HG02763 (cell line): ENCODE results near the gene CABP2.
"Not testable (repeated sequence)": the region's sequence is repeated elsewhere in the genome, so short reads cannot be mapped to it uniquely, and the experiment has no call there.

Experiments used
- ATAC-seq: cut with Tn5 transposase; IDR thresholded peaks from one replicate; pipeline ENCODE4 v1.9.1; 2021; ENCODE audit warnings: mild to moderate bottlenecking, moderate library complexity; ENCODE audit not compliant: unreplicated experiment

CABP2 gene

DNA sequence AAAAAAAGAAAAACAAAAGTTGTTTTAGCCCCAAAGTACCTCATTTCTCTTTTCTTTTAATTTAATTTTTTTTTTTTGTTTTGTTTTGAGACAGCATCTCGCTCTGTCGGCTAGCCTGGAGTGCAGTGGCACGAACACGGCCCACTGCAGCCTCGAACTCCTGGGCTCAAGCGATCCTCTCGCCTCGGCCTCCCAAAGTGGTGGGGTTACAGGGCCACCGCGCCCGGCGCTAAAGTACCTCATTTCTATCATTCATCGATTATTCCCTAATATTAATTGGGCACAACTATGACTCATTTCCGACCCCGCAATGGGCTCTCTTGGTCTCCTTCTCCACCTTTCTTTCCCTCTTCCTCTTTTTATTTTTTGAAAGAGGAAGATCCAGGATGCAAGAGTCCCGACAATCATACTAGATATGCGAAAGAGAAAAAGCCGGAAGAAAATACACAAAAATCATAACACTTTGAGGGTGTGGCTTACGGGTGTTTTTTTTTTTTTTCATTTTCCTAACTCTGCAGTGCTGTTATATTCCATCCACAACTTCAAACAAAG is 40.9 kb downstream of the CABP2 start:
- ATAC-seq = no peak

DNA sequence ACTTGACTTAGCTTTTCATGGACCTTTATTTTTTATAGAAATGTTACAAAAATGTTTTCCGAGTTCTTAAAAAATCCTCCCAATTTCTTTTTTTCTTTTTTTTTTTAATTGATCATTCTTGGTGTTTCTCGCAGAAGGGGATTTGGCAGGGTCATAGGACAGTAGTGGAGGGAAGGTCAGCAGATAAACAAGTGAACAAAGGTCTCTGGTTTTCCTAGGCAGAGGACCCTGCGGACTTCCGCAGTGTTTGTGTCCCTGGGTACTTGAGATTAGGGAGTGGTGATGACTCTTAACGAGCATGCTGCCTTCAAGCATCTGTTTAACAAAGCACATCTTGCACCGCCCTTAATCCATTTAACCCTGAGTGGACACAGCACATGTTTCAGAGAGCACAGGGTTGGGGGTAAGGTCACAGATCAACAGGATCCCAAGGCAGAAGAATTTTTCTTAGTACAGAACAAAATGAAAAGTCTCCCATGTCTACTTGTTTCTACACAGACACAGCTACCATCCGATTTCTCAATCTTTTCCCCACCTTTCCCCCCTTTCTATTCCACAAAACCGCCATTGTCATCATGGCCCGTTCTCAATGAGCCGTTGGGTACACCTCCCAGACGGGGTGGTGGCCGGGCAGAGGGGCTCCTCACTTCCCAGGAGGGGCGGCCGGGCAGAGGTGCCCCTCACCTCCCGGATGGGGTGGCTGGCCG is 45.7 kb downstream of the CABP2 start:
- not testable (repeated sequence) for ATAC-seq

DNA sequence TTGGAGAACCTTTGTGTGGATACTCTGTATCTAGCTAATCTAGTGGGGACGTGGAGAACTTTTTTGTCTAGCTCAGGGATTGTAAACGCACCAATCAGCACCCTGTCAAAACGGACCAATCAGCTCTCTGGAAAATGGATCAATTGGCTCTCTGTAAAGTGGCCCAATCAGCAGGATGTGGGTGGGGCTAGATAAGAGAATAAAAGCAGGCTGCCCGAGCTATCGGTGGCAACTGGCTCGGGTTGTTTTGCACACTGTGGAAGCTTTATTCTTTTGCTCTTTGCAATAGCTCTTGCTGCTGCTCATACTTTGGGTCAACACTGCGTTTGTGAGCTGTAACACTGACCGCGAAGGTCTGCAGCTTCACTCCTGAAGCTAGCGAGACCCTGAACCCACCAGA is 46.6 kb downstream of the CABP2 start:
- not testable (repeated sequence) for ATAC-seq

DNA sequence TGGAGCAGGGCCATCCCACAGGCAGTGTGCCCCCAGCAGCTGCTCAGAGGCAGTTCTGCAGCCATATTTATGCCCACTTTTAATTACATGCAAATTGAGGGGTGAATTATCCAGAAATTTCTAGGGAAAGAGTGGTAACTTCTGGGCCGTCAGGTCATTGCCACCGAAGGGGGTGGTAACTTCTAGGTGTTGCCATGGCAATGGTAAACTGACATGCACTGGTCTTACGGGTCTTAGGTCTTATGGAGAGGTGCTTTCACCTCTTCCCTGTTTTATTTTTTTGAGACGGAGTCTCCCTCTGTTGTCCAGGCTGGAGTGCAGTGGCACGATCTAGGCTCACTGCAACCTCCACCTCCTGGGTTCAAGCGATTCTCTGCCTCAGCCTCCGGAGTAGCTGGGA is 50.4 kb downstream of the CABP2 start:
- no peak for ATAC-seq

DNA sequence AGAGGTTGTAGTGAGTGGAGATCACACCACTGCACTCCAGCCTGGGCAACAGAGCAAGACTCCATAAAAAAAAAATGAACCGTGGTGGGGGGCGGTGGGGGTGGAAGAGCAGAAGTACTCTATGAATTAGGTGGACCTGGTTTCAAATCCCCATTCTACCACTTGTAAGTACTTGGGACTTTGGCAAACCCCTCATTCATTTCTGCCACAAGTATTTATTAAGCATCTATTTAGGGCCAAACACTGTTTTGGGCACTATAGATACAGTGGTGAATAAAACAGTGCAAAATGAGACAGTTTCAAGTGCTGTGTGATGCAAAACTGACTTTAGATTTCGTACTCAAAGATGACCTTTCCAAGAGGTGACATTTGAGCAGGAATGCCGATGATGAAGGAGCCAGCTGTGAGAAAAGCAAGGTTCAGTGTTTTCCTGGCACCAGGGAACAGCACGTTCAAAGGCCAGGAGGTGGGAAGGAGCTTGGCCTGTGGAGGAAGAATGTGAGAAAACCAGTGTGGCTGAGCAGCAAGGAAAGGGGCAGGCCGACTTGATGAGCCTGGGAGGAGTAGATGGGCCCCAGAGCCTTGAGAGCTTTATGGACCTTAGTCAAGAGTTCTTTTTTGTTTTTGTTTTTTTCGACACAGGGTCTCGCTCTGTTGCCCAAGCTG is 52.8 kb downstream of the CABP2 start:
- ATAC-seq = no peak

DNA sequence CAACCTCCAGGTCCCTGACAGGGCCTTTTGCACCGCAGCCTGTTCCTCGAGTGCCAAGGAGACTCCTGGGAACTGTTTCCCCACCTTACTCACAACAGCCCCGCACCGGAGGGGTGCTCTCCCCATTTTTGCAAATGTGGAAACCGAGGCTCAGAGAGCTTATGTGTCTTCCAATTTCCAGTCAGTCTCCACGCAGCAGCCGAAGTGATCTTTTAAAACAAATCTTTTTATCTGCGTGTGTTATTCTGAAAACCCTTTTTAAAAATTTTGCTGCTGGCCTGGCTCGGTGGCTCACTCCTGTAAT is 53.8 kb downstream of the CABP2 start:
- ATAC-seq = no peak
